Neural cell (in vitro differentiated cells): ENCODE data around the gene CFAP58. TPM values are rescaled to one million over a fixed set of nuclear protein-coding genes. Genes with fewer than 3 reads are reported as not detected.

ENCODE experiments used
- H2AFZ ChIP-seq: fragments of 200-600, 300-800 bp; sonication (generic), shearing (Covaris generic); 2 replicates; pipeline ENCODE4 v1.6.0; 2014; ENCODE audit warnings: low read depth, mild to moderate bottlenecking, antibody characterized with exemption, low read length, moderate library complexity
- H3F3A ChIP-seq: fragments of 200-600 bp; shearing (Covaris generic); 2 replicates; pipeline ENCODE4 v1.6.1; 2016; ENCODE audit warnings: mild to moderate bottlenecking, moderate library complexity, mixed read lengths, antibody characterized with exemption, low read length; ENCODE audit not compliant: insufficient read depth, poor library complexity, severe bottlenecking
- H3K27ac ChIP-seq: fragments of 200-600, 300-800 bp; sonication (generic), shearing (Covaris generic); 2 replicates; pipeline ENCODE4 v1.5.1; 2014; ENCODE audit warnings: mild to moderate bottlenecking, low read length, moderate library complexity
- H3K27me3 ChIP-seq: fragments of 300-800, 200-600 bp; sonication (generic), shearing (Covaris generic); 2 replicates; pipeline ENCODE4 v1.6.0; 2014; ENCODE audit warnings: mild to moderate bottlenecking, low read depth, low read length, moderate library complexity; ENCODE audit not compliant: insufficient read depth
- H3K36me3 ChIP-seq: fragments of 300-800, 200-600 bp; sonication (generic), shearing (Covaris generic); 2 replicates; pipeline ENCODE4 v1.5.1; 2014; ENCODE audit warnings: mild to moderate bottlenecking, antibody characterized with exemption, low read length, moderate library complexity; ENCODE audit not compliant: insufficient read depth
- H3K4me2 ChIP-seq: fragments of 300-800, 200-600 bp; sonication (generic), shearing (Covaris generic); 2 replicates; pipeline ENCODE4 v1.6.0; 2014; ENCODE audit warnings: mild to moderate bottlenecking, low read length
- H3K4me3 ChIP-seq: fragments of 300-800, 200-600 bp; sonication (generic), shearing (Covaris generic); 2 replicates; pipeline ENCODE4 v1.5.1; 2014; ENCODE audit warnings: mild to moderate bottlenecking, low read length, moderate library complexity
- H3K79me2 ChIP-seq: fragments of 200-600 bp; shearing (Covaris generic); replicated peaks from 2 replicates; pipeline ENCODE4 v1.6.0; 2014; ENCODE audit warnings: mild to moderate bottlenecking, low read length, moderate library complexity; ENCODE audit not compliant: insufficient read depth
- H3K9ac ChIP-seq: fragments of 300-800, 200-600 bp; sonication (generic), shearing (Covaris generic); 2 replicates; pipeline ENCODE4 v1.6.1; 2016; ENCODE audit warnings: mild to moderate bottlenecking, low read length, mixed read lengths
- H3K9me2 ChIP-seq: fragments of 200-600 bp; shearing (Covaris generic); 2 replicates; pipeline ENCODE4 v1.6.1; 2016; ENCODE audit warnings: mild to moderate bottlenecking, low read length, mixed read lengths; ENCODE audit not compliant: insufficient read depth
- H3K9me3 ChIP-seq: fragments of 200-600, 300-800 bp; sonication (generic), shearing (Covaris generic); 2 replicates; pipeline ENCODE4 v1.6.1; 2016; ENCODE audit warnings: mild to moderate bottlenecking, mixed run types, low read length, moderate library complexity, mixed read lengths
- H4K20me1 ChIP-seq: fragments of 200-600 bp; shearing (Covaris generic); 2 replicates; pipeline ENCODE4 v1.6.1; 2016; ENCODE audit warnings: mild to moderate bottlenecking, mixed run types; ENCODE audit not compliant: insufficient read depth
- EP300 ChIP-seq: fragments of 450-650 bp; conservative IDR thresholded peaks from 2 replicates; pipeline ENCODE4 v1.6.1; 2014; ENCODE audit warnings: antibody characterized with exemption, mild to moderate bottlenecking, moderate library complexity; ENCODE audit not compliant: poor library complexity, severe bottlenecking
- EZH2 ChIP-seq: fragments of 200-600, 300-800 bp; shearing (Covaris generic), sonication (generic); IDR thresholded peaks from 2 replicates; pipeline ENCODE4 v1.6.1; 2014; ENCODE audit warnings: antibody characterized with exemption, low read length, borderline replicate concordance, mild to moderate bottlenecking; ENCODE audit not compliant: insufficient read depth, poor library complexity, severe bottlenecking
- MXI1 ChIP-seq: fragments of 450-650 bp; conservative IDR thresholded peaks from 2 replicates; pipeline ENCODE4 v1.6.1; 2014; ENCODE audit warnings: antibody characterized with exemption, mild to moderate bottlenecking; ENCODE audit not compliant: poor library complexity, severe bottlenecking
- POLR2AphosphoS5 ChIP-seq: IDR thresholded peaks from 2 replicates; pipeline ENCODE4 v1.6.1; 2012
- RAD21 ChIP-seq: fragments of 450-650 bp; conservative IDR thresholded peaks from 2 replicates; pipeline ENCODE4 v1.6.1; 2014; ENCODE audit warnings: antibody characterized with exemption, mild to moderate bottlenecking, moderate library complexity
- SMC3 ChIP-seq: fragments of 450-650 bp; conservative IDR thresholded peaks from 2 replicates; pipeline ENCODE4 v1.6.1; 2014; ENCODE audit warnings: antibody characterized with exemption, mild to moderate bottlenecking, moderate library complexity; ENCODE audit not compliant: poor library complexity
- TAF1 ChIP-seq: IDR thresholded peaks from 2 replicates; pipeline ENCODE4 v1.6.1; 2012; ENCODE audit warnings: low read depth
- polyA plus RNA-seq: library from polyadenylated mRNA; depleted of rRNA; stranded (reverse); fragments of >200 nt; gene quantifications from 2 replicates; pipeline ENCODE4 v1.2.3, GENCODE V29; 2014
- TF ChIP-seq, protein P1 (sequence below): fragments of 450-650 bp; IDR thresholded peaks from 2 replicates; pipeline ENCODE4 v1.5.1; 2014; ENCODE audit warnings: antibody characterized with exemption, mild to moderate bottlenecking, moderate library complexity; ENCODE audit not compliant: poor library complexity, severe bottlenecking
- TF ChIP-seq, protein P2 (sequence below): IDR thresholded peaks from 2 replicates; pipeline ENCODE4 v1.6.1; 2012; ENCODE audit warnings: borderline replicate concordance

Gene CFAP58
- polyA plus RNA-seq, 1 donor from 2014 or later = not detected

DNA sequence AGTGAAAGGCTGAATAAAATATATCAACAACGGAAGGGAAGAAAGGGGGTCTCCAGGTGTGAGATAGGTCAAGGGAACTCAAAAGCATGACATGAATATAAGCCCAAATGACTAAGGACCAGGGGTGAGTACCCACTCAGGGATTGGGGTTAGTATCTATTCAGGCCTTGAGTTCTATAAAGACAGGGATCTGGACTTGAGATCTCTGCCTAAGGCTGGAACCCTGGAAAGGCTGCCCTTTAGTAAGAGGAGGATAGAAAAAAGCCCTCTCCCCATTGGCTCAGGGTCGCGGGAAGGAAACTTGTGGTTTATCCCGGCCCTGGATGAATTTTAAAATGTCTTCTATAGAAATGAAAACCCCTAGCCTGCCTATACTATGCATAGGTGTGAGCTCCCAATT, 13.0 kb upstream of the CFAP58 start:
- Histone ChIP-seq H3K9me3 (no peaks in the 10 kb centered on the region), H3K36me3 (no peaks in the 10 kb centered on the region), H3K79me2 (no peaks in the 10 kb centered on the region), H3F3A (no peaks in the 10 kb centered on the region), H3K27ac (no peak overlapping the region), H3K9ac (no peak overlapping the region), H4K20me1 (no peaks in the 10 kb centered on the region), H3K9me2 (no peaks in the 10 kb centered on the region), H3K4me2 (no peak overlapping the region), H3K27me3 (peaks cover 44% of the 10 kb centered on the region), H2AFZ (no peak overlapping the region), H3K4me3 (no peak overlapping the region)
- TF ChIP-seq EP300 (no peak), EZH2 (no peak), TAF1 (no peak), POLR2AphosphoS5 (no peak), RAD21 (no peak), SMC3 (no peak), MXI1 (no peak)
- TF ChIP-seq, protein P1, sequence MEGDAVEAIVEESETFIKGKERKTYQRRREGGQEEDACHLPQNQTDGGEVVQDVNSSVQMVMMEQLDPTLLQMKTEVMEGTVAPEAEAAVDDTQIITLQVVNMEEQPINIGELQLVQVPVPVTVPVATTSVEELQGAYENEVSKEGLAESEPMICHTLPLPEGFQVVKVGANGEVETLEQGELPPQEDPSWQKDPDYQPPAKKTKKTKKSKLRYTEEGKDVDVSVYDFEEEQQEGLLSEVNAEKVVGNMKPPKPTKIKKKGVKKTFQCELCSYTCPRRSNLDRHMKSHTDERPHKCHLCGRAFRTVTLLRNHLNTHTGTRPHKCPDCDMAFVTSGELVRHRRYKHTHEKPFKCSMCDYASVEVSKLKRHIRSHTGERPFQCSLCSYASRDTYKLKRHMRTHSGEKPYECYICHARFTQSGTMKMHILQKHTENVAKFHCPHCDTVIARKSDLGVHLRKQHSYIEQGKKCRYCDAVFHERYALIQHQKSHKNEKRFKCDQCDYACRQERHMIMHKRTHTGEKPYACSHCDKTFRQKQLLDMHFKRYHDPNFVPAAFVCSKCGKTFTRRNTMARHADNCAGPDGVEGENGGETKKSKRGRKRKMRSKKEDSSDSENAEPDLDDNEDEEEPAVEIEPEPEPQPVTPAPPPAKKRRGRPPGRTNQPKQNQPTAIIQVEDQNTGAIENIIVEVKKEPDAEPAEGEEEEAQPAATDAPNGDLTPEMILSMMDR = no peak
- TF ChIP-seq, protein P2, sequence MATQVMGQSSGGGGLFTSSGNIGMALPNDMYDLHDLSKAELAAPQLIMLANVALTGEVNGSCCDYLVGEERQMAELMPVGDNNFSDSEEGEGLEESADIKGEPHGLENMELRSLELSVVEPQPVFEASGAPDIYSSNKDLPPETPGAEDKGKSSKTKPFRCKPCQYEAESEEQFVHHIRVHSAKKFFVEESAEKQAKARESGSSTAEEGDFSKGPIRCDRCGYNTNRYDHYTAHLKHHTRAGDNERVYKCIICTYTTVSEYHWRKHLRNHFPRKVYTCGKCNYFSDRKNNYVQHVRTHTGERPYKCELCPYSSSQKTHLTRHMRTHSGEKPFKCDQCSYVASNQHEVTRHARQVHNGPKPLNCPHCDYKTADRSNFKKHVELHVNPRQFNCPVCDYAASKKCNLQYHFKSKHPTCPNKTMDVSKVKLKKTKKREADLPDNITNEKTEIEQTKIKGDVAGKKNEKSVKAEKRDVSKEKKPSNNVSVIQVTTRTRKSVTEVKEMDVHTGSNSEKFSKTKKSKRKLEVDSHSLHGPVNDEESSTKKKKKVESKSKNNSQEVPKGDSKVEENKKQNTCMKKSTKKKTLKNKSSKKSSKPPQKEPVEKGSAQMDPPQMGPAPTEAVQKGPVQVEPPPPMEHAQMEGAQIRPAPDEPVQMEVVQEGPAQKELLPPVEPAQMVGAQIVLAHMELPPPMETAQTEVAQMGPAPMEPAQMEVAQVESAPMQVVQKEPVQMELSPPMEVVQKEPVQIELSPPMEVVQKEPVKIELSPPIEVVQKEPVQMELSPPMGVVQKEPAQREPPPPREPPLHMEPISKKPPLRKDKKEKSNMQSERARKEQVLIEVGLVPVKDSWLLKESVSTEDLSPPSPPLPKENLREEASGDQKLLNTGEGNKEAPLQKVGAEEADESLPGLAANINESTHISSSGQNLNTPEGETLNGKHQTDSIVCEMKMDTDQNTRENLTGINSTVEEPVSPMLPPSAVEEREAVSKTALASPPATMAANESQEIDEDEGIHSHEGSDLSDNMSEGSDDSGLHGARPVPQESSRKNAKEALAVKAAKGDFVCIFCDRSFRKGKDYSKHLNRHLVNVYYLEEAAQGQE = no peak

DNA sequence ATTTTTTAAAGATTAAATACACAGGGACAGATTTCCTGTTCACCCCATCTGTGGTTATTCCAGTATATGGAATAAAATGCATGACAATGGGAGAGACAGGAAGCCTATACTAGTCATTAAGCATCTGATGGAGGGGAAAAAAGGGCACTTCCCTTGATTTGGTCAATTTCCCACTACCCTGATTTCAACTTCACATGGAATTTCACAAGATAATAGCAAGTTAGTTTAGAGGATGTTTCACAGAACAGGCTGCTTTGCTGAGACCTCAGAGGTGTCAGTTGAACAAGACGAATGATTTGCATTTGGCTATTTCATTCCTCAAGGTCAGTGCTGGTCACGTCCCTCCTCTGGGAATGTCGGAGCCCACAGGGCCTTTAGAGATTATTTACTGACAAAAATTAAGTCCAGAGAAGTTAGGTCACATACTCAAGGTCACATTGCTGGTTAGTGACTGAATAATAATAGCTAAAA, 10.7 kb upstream of the CFAP58 start:
- Histone ChIP-seq H3K27ac (no peak overlapping the region), H3K9me3 (no peaks in the 10 kb centered on the region), H3K4me3 (no peak overlapping the region), H3K27me3 (peaks cover 25% of the 10 kb centered on the region), H2AFZ (no peak overlapping the region), H3F3A (no peaks in the 10 kb centered on the region), H3K36me3 (no peaks in the 10 kb centered on the region), H3K79me2 (no peaks in the 10 kb centered on the region), H3K9ac (no peak overlapping the region), H3K4me2 (no peak overlapping the region), H4K20me1 (no peaks in the 10 kb centered on the region), H3K9me2 (no peaks in the 10 kb centered on the region)
- TF ChIP-seq, protein P1 = no peak
- TF ChIP-seq, protein P2 = no peak
- no peak for TF ChIP-seq TAF1
- TF ChIP-seq POLR2AphosphoS5 = no peak
- TF ChIP-seq EZH2 = no peak
- no peak for TF ChIP-seq RAD21
- TF ChIP-seq MXI1 = no peak
- TF ChIP-seq EP300 = no peak
- TF ChIP-seq SMC3 = no peak
